Prostate gland (tissue), 2 donors: ENCODE measurements around the gene SEZ6L.

Experiments
- CTCF ChIP-seq, 4 experiments: fragments of 200-600 bp in 2 of 4; fragments of 450-650 bp in 2 of 4; sonication (generic) in 2 of 4; IDR thresholded peaks; 1 replicate in 3 of 4; 2 replicates in 1 of 4; pipeline ENCODE4 v1.5.1; 2016 to 2019; ENCODE audit warnings: antibody characterized with exemption in 4 of 4, mild to moderate bottlenecking in 2 of 4, moderate library complexity in 2 of 4
- POLR2AphosphoS5 ChIP-seq: sonication (generic); formaldehyde crosslinking; IDR thresholded peaks from one replicate; pipeline ENCODE4 v1.6.1; 2017; ENCODE audit warnings: antibody characterized with exemption

DNA sequence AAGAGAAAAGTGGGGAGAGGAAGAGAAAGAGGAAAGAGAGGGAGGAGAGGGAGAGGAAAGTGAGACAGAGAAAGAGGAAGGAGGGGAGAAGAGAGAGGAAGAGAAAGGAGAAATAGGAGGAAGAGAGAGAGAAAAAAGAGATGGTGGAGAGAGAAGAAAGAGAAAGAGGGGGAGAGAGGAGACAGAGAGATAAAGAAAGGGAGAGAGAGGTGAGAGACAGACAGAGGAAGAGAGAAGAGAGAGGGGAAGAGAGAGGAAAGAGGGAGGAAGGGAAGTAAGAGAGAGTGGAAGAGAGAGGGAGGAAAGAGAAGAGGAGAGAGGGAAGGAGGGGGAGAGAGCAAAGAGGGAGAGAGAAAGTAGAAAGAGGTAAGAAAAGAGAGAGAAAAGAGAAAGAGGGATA lies 9.4 kb upstream of the SEZ6L start:
- no peak for TF ChIP-seq CTCF (IDR thresholded peaks at IDR 0.05)
- no peak for TF ChIP-seq POLR2AphosphoS5
